HG03520 (cell line): Measurements from ENCODE around the gene PMS1.
"Not testable (repeated sequence)": the region's sequence is repeated elsewhere in the genome, so short reads cannot be mapped to it uniquely, and the experiment has no call there.

Source experiments
- ATAC-seq: cut with Tn5 transposase; IDR thresholded peaks from one replicate; pipeline ENCODE4 v1.9.1; 2021; ENCODE audit warnings: mild to moderate bottlenecking, moderate library complexity; ENCODE audit not compliant: unreplicated experiment

The PMS1 gene

GRCh38 chr2:189783927-189784867 is at the start of gene PMS1, which contains the start of gene ORMDL1:
TSS of gene PMS1 (plus strand) at chr2:189784450. CDS start at chr2:189791810, 7,360 bp downstream.
TSS of gene ORMDL1 (minus strand) at chr2:189784339. CDS start at chr2:189782595, 1,744 bp downstream.
- peak; percentile 94 for ATAC-seq

GRCh38 chr2:189751080-189751658 is 33.1 kb upstream of the PMS1 start:
- ATAC-seq = no peak

GRCh38 chr2:189756311-189756952 is 27.8 kb upstream of the PMS1 start:
- ATAC-seq = no peak

GRCh38 chr2:189760154-189760553 is 24.1 kb upstream of the PMS1 start:
- not testable (repeated sequence) for ATAC-seq

GRCh38 chr2:189762229-189762550 is 22.1 kb upstream of the PMS1 start:
- no peak for ATAC-seq

GRCh38 chr2:189762551-189763298 is 21.5 kb upstream of the PMS1 start, which contains the start of gene OSGEPL1:
TSS of gene OSGEPL1 (minus strand) at chr2:189762792. CDS start at chr2:189761640, 1,152 bp downstream.
- peak; percentile 97 for ATAC-seq

GRCh38 chr2:189763908-189764661 is 20.2 kb upstream of the PMS1 start:
- no peak for ATAC-seq

- no peak for ATAC-seq
Measured at GRCh38 chr2:189770590-189771322, 13.5 kb upstream of the PMS1 start.

GRCh38 chr2:189772212-189772611 is 12.0 kb upstream of the PMS1 start:
- ATAC-seq = no peak

GRCh38 chr2:189782221-189782671 is 2.0 kb upstream of the PMS1 start:
- ATAC-seq = no peak

GRCh38 chr2:189783451-189783926 is 761 bp upstream of the PMS1 start:
- peak; percentile 7 for ATAC-seq

- ATAC-seq = no peak
Measured at GRCh38 chr2:189791338-189792042, 7.2 kb downstream of the PMS1 start.

GRCh38 chr2:189794310-189794709 is 10.1 kb downstream of the PMS1 start:
- ATAC-seq = no peak

- ATAC-seq = no peak
Measured at GRCh38 chr2:189797902-189798301, 13.7 kb downstream of the PMS1 start.

- no peak for ATAC-seq
Measured at GRCh38 chr2:189798312-189799029, 14.2 kb downstream of the PMS1 start.

- ATAC-seq = no peak
Measured at GRCh38 chr2:189799030-189799331, 14.7 kb downstream of the PMS1 start.

GRCh38 chr2:189799531-189799930 is 15.3 kb downstream of the PMS1 start:
- ATAC-seq = no peak

- no peak for ATAC-seq
Measured at GRCh38 chr2:189802396-189802912, 18.2 kb downstream of the PMS1 start.
